Measurements from ENCODE around the gene UBE2U.

Gene UBE2U

GRCh38 chr1:64296459-64296858 lies 93.0 kb downstream of the UBE2U start:
- DNase-seq = no peak

- no peak for DNase-seq
These were observed 98.8 kb downstream of the UBE2U start for GRCh38 chr1:64302194-64302593.

DNA sequence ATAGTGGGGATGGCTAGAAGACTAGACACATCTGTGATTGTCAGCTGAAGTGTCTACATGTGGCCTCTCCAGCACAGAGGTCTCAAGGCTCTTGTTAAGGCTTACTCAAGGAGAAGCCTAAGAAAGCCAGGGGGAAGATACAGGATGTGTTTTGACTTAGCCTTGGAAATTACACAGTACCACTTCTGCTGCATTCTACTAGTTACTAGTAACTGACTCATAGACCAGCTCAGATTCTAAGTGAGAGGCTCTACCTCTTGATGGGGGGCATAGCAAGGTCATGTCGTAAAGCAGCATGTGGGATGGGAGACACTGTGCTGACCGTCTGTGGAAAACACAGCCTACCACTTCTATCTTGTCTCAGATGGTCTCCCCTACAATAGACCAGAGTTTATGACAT lies 99.5 kb downstream of the UBE2U start:
- no peak for DNase-seq

- no peak for DNase-seq
These were observed 101.4 kb downstream of the UBE2U start for GRCh38 chr1:64304823-64305222.

GRCh38 chr1:64308866-64309265 lies 105.4 kb downstream of the UBE2U start:
- DNase-seq = no peak

- DNase-seq = no peak
These were observed 106.0 kb downstream of the UBE2U start for GRCh38 chr1:64309431-64309831.

- no peak for DNase-seq
These were observed 107.3 kb downstream of the UBE2U start for GRCh38 chr1:64310760-64311159.

- DNase-seq = no peak
These were observed 109.0 kb downstream of the UBE2U start for GRCh38 chr1:64312431-64312830.

GRCh38 chr1:64315402-64315801 lies 112.0 kb downstream of the UBE2U start:
- DNase-seq = no peak

Data from activated naive CD4-positive, alpha-beta T cell (primary cell).